HUES6 (cell line): Measurements from ENCODE around the gene MYOC.
"Not testable (repeated sequence)": the region's sequence is repeated elsewhere in the genome, so short reads cannot be mapped to it uniquely, and the experiment has no call there.

Experiments used
- H3K27ac ChIP-seq: 2 replicates; pipeline ENCODE4 v1.7.0; 2013; ENCODE audit warnings: low read depth, mild to moderate bottlenecking, low read length, inconsistent platforms
- H3K27me3 ChIP-seq: 2 replicates; pipeline ENCODE4 v1.6.1; 2013; ENCODE audit warnings: low read length; ENCODE audit not compliant: control insufficient read depth, insufficient read depth
- H3K36me3 ChIP-seq: 2 replicates; pipeline ENCODE4 v1.6.1; 2013; ENCODE audit warnings: low read length; ENCODE audit not compliant: control insufficient read depth, insufficient read depth
- H3K4me1 ChIP-seq: 2 replicates; pipeline ENCODE4 v1.6.1; 2013; ENCODE audit warnings: low read length; ENCODE audit not compliant: control insufficient read depth, insufficient read depth
- H3K4me3 ChIP-seq: 2 replicates; pipeline ENCODE4 v1.5.1; 2013; ENCODE audit warnings: low read depth, low read length
- H3K9ac ChIP-seq: one replicate; pipeline ENCODE4 v1.6.1; 2013; ENCODE audit warnings: mild to moderate bottlenecking, low read length
- H3K9me3 ChIP-seq: 2 replicates; pipeline ENCODE4 v1.6.1; 2013; ENCODE audit warnings: low read depth, low read length; ENCODE audit not compliant: control insufficient read depth, insufficient read depth

The MYOC gene

GRCh38 chr1:171652234-171652822 is at the start of gene MYOC:
TSS of gene MYOC (minus strand) at chr1:171652688. CDS start at chr1:171652611, 77 bp downstream.
- H3K27ac ChIP-seq = no peak within 1 kb of the TSS
- no peaks in the 10 kb centered on the region for H3K27me3 ChIP-seq
- H3K4me3 ChIP-seq = no peak within 1 kb of the TSS
- H3K36me3 ChIP-seq = no peaks in the 10 kb centered on the region
- H3K9ac ChIP-seq = no peak within 1 kb of the TSS
- H3K9me3 ChIP-seq = no peaks in the 10 kb centered on the region
- peaks cover 11% of the 10 kb centered on the region; the same call in 1 of the 2 replicates for H3K4me1 ChIP-seq

- no peaks in the 10 kb centered on the region for H3K27me3 ChIP-seq
- H3K9ac ChIP-seq = no peak overlapping the region
- peaks cover 16% of the 10 kb centered on the region for H3K9me3 ChIP-seq
- H3K36me3 ChIP-seq = no peaks in the 10 kb centered on the region
- H3K27ac ChIP-seq = no peak overlapping the region
- no peaks in the 10 kb centered on the region for H3K4me1 ChIP-seq
- H3K4me3 ChIP-seq = no peak overlapping the region
Observed at GRCh38 chr1:171699531-171699930, 47.0 kb upstream of the MYOC start.

GRCh38 chr1:171695772-171696171 is 43.3 kb upstream of the MYOC start:
- H3K9ac ChIP-seq, H3K36me3 ChIP-seq, H3K27me3 ChIP-seq, H3K4me1 ChIP-seq, H3K27ac ChIP-seq, H3K4me3 ChIP-seq: not testable (repeated sequence)
- H3K9me3 ChIP-seq = peaks cover 16% of the 10 kb centered on the region

GRCh38 chr1:171693541-171693940 is 41.1 kb upstream of the MYOC start:
- peaks cover 16% of the 10 kb centered on the region for H3K9me3 ChIP-seq
- not testable (repeated sequence) for H3K27ac ChIP-seq, H3K9ac ChIP-seq, H3K36me3 ChIP-seq, H3K27me3 ChIP-seq, H3K4me1 ChIP-seq, H3K4me3 ChIP-seq

GRCh38 chr1:171683870-171684269 is 31.4 kb upstream of the MYOC start:
- no peak overlapping the region for H3K27ac ChIP-seq

GRCh38 chr1:171680339-171680738 is 27.9 kb upstream of the MYOC start:
- Histone ChIP-seq H3K27me3 (no peaks in the 10 kb centered on the region), H3K36me3 (no peaks in the 10 kb centered on the region), H3K9me3 (no peaks in the 10 kb centered on the region), H3K4me1 (no peaks in the 10 kb centered on the region), H3K4me3 (no peak overlapping the region), H3K9ac (no peak overlapping the region), H3K27ac (no peak overlapping the region)

More at GRCh38 chr1:171683870-171684269, 31.4 kb upstream of the MYOC start:
- no peaks in the 10 kb centered on the region for H3K9me3 ChIP-seq
- no peak overlapping the region for H3K9ac ChIP-seq
- H3K4me1 ChIP-seq = no peaks in the 10 kb centered on the region
- no peak overlapping the region for H3K4me3 ChIP-seq
- H3K36me3 ChIP-seq = no peaks in the 10 kb centered on the region
- H3K27me3 ChIP-seq = no peaks in the 10 kb centered on the region

- H3K4me1 ChIP-seq = no peaks in the 10 kb centered on the region
- no peak overlapping the region for H3K4me3 ChIP-seq
- no peaks in the 10 kb centered on the region for H3K36me3 ChIP-seq
- H3K9me3 ChIP-seq = no peaks in the 10 kb centered on the region
- no peak overlapping the region for H3K27ac ChIP-seq
- H3K27me3 ChIP-seq = no peaks in the 10 kb centered on the region
- no peak overlapping the region for H3K9ac ChIP-seq
Observed at GRCh38 chr1:171676823-171677222, 24.3 kb upstream of the MYOC start.

- no peaks in the 10 kb centered on the region for H3K4me1 ChIP-seq
- no peak overlapping the region for H3K27ac ChIP-seq
- H3K27me3 ChIP-seq = no peaks in the 10 kb centered on the region
- no peaks in the 10 kb centered on the region for H3K36me3 ChIP-seq
- H3K4me3 ChIP-seq = no peak overlapping the region
- no peaks in the 10 kb centered on the region for H3K9me3 ChIP-seq
- H3K9ac ChIP-seq = no peak overlapping the region
Observed at GRCh38 chr1:171674431-171675405, 22.2 kb upstream of the MYOC start.

DNA sequence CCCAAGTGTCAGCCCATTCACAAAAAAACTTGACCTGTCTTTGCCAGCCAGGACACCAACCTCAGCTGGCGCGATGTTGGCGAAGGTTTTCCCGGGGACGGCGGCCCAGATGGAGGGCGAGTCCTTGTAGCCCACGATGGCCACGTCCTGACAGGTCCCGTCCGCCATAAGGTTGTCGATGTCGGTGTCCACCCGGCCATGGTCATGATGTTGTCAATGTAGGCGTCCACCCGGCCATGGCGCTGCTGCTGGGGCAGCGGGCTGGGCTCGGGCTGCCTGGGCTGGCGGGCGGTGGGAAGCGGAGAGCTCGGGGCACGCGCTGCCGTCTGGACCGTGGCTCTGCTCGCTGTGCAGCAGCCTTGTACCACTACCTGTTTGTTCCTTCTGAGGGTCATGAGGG is 18.3 kb upstream of the MYOC start:
- no peaks in the 10 kb centered on the region for H3K9me3 ChIP-seq
- H3K27me3 ChIP-seq = no peaks in the 10 kb centered on the region
- no peak overlapping the region for H3K4me3 ChIP-seq
- H3K27ac ChIP-seq = no peak overlapping the region
- no peaks in the 10 kb centered on the region for H3K4me1 ChIP-seq
- H3K36me3 ChIP-seq = no peaks in the 10 kb centered on the region
- no peak overlapping the region for H3K9ac ChIP-seq

DNA sequence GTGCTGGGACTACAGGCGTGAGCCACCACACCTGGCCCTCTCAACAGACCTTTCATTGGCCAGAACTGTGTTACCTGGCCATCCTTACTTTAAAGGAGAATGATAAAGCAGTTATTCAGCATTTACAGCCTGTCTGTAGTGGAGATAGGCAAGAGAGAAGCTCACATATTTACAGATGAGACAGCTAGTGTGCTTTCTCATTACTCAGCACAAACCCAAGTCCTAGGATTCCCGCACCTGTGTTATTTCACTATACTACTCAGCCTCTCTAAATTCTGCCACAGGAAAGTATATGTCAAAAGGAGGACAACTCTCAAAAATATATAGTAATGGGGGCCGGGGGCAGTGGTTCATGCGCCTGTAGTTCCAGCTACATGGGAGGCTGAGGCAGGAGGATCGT is 15.9 kb upstream of the MYOC start:
- Histone ChIP-seq H3K27ac (no peak overlapping the region), H3K4me3 (no peak overlapping the region), H3K36me3 (no peaks in the 10 kb centered on the region), H3K9me3 (no peaks in the 10 kb centered on the region), H3K27me3 (no peaks in the 10 kb centered on the region), H3K4me1 (no peaks in the 10 kb centered on the region), H3K9ac (no peak overlapping the region)

- Histone ChIP-seq H3K27ac (no peak overlapping the region), H3K4me3 (no peak overlapping the region), H3K4me1 (peaks cover 3% of the 10 kb centered on the region; the same call in 1 of the 2 replicates)
Observed at GRCh38 chr1:171666114-171666769, 13.8 kb upstream of the MYOC start.

More at GRCh38 chr1:171666114-171666769, 13.8 kb upstream of the MYOC start:
- H3K36me3 ChIP-seq = no peaks in the 10 kb centered on the region
- no peaks in the 10 kb centered on the region for H3K27me3 ChIP-seq
- no peak overlapping the region for H3K9ac ChIP-seq
- H3K9me3 ChIP-seq = no peaks in the 10 kb centered on the region
